ENCODE data around the gene NOVA2. TPM values are rescaled to one million over a fixed set of nuclear protein-coding genes. Genes with fewer than 3 reads are reported as not detected.

The NOVA2 gene
- total and polyA plus RNA-seq, 9 of the 15 experiments (the other 6 are each of a cell fraction or from before 2014, with no cell fraction given), result not detected

DNA sequence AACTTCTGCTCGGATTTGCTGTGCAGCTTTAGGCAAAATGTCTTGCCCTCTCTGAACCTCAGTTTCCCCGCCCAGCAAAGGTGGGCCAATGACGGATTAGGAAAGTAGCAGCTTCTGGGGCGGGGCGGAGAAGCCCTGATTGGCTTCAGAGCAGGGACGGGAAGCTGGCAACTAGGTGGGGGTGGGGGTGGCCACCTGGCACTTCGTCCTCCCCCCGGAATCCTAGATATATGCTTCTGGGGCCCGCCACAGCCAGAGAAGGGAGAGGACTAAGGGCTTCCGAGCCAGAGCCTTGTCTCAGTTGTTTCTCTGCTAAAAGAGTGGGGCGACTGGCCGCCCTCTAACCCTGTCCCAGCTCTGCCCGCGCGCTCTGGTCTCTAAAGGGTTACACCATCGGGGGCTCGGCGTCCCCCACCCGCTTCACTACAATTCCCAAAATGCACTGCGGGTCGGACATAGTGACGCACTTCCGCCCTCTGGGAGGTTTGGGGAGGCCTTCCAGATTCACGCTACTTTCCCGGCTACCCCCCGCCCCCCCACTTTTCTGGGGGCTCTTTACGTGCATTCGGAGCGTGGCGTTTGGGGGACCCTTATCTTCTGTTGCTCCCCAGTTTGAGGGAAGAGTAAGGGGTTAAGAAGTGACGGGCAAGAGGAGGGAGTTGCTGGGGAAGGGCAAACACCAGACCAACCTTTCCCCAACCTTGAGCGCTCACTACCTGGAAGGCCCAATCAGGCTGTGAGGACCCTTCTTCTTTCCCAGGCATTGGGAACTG is 87.1 kb downstream of the NOVA2 start (continued):
- TF ChIP-seq, protein P1, sequence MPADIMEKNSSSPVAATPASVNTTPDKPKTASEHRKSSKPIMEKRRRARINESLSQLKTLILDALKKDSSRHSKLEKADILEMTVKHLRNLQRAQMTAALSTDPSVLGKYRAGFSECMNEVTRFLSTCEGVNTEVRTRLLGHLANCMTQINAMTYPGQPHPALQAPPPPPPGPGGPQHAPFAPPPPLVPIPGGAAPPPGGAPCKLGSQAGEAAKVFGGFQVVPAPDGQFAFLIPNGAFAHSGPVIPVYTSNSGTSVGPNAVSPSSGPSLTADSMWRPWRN (IDR thresholded peaks at IDR 0.05; ENCODE audit: low read depth), result no peak
- TF ChIP-seq, protein P2, sequence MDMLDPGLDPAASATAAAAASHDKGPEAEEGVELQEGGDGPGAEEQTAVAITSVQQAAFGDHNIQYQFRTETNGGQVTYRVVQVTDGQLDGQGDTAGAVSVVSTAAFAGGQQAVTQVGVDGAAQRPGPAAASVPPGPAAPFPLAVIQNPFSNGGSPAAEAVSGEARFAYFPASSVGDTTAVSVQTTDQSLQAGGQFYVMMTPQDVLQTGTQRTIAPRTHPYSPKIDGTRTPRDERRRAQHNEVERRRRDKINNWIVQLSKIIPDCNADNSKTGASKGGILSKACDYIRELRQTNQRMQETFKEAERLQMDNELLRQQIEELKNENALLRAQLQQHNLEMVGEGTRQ (CRISPR knock-in tag; IDR thresholded peaks at IDR 0.05), result no peak
- TF ChIP-seq, protein P3, sequence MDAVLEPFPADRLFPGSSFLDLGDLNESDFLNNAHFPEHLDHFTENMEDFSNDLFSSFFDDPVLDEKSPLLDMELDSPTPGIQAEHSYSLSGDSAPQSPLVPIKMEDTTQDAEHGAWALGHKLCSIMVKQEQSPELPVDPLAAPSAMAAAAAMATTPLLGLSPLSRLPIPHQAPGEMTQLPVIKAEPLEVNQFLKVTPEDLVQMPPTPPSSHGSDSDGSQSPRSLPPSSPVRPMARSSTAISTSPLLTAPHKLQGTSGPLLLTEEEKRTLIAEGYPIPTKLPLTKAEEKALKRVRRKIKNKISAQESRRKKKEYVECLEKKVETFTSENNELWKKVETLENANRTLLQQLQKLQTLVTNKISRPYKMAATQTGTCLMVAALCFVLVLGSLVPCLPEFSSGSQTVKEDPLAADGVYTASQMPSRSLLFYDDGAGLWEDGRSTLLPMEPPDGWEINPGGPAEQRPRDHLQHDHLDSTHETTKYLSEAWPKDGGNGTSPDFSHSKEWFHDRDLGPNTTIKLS (IDR thresholded peaks at IDR 0.05; ENCODE audit: borderline replicate concordance, low read depth), result peak; percentile 87
- TF ChIP-seq SMARCA4 (IDR thresholded peaks at IDR 0.05) (no peak), HDAC6 (IDR thresholded peaks at IDR 0.05; ENCODE audit: low read depth, low read length) (no peak), NFE2L1 (tag; IDR thresholded peaks at IDR 0.05; ENCODE audit: borderline replicate concordance, low read depth) (no peak), SOX6 (IDR thresholded peaks at IDR 0.05) (peak; percentile 35; the same call in 1 of the 2 replicates), NEUROD1 (IDR thresholded peaks at IDR 0.05; ENCODE audit: borderline replicate concordance, low read depth, low read length, partially characterized antibody) (peak; percentile 33), ZNF3 (CRISPR knock-in tag; IDR thresholded peaks at IDR 0.05) (no peak), ZEB2 (IDR thresholded peaks at IDR 0.05) (no peak), FOXK1 (CRISPR knock-in tag; IDR thresholded peaks at IDR 0.05; ENCODE audit: borderline replicate concordance) (0 out of 2 replicates have a peak, but pooled peaks have one; percentile 61), KDM5B (IDR thresholded peaks at IDR 0.05; ENCODE audit: insufficient replicate concordance, low read depth, low read length) (peak; percentile 67), ZFX (CRISPR knock-in tag; IDR thresholded peaks at IDR 0.05) (peak; percentile 95)
- TF ChIP-seq, protein P4, sequence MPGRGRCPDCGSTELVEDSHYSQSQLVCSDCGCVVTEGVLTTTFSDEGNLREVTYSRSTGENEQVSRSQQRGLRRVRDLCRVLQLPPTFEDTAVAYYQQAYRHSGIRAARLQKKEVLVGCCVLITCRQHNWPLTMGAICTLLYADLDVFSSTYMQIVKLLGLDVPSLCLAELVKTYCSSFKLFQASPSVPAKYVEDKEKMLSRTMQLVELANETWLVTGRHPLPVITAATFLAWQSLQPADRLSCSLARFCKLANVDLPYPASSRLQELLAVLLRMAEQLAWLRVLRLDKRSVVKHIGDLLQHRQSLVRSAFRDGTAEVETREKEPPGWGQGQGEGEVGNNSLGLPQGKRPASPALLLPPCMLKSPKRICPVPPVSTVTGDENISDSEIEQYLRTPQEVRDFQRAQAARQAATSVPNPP (IDR thresholded peaks at IDR 0.05; ENCODE audit: borderline replicate concordance, insufficient read depth, insufficient read length), result no peak
- TF ChIP-seq, protein P5, sequence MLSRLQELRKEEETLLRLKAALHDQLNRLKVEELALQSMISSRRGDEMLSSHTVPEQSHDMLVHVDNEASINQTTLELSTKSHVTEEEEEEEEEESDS (CRISPR knock-in tag; IDR thresholded peaks at IDR 0.05), result no peak
- TF ChIP-seq, protein P6, sequence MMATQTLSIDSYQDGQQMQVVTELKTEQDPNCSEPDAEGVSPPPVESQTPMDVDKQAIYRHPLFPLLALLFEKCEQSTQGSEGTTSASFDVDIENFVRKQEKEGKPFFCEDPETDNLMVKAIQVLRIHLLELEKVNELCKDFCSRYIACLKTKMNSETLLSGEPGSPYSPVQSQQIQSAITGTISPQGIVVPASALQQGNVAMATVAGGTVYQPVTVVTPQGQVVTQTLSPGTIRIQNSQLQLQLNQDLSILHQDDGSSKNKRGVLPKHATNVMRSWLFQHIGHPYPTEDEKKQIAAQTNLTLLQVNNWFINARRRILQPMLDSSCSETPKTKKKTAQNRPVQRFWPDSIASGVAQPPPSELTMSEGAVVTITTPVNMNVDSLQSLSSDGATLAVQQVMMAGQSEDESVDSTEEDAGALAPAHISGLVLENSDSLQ (IDR thresholded peaks at IDR 0.05), result no peak
- TF ChIP-seq, protein P7, sequence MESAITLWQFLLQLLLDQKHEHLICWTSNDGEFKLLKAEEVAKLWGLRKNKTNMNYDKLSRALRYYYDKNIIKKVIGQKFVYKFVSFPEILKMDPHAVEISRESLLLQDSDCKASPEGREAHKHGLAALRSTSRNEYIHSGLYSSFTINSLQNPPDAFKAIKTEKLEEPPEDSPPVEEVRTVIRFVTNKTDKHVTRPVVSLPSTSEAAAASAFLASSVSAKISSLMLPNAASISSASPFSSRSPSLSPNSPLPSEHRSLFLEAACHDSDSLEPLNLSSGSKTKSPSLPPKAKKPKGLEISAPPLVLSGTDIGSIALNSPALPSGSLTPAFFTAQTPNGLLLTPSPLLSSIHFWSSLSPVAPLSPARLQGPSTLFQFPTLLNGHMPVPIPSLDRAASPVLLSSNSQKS (CRISPR knock-in tag; IDR thresholded peaks at IDR 0.05), result no peak
- TF ChIP-seq, protein P8, sequence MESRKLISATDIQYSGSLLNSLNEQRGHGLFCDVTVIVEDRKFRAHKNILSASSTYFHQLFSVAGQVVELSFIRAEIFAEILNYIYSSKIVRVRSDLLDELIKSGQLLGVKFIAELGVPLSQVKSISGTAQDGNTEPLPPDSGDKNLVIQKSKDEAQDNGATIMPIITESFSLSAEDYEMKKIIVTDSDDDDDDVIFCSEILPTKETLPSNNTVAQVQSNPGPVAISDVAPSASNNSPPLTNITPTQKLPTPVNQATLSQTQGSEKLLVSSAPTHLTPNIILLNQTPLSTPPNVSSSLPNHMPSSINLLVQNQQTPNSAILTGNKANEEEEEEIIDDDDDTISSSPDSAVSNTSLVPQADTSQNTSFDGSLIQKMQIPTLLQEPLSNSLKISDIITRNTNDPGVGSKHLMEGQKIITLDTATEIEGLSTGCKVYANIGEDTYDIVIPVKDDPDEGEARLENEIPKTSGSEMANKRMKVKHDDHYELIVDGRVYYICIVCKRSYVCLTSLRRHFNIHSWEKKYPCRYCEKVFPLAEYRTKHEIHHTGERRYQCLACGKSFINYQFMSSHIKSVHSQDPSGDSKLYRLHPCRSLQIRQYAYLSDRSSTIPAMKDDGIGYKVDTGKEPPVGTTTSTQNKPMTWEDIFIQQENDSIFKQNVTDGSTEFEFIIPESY (CRISPR knock-in tag; IDR thresholded peaks at IDR 0.05), result no peak; the same call in 1 of the 2 replicates
